CD1c-positive myeloid dendritic cell (primary cell): Measurements from ENCODE around the gene TMEM187.

Experiments used
- DNase-seq: peaks from one replicate; pipeline ENCODE4 v3.0.0-alpha.2; 2016; ENCODE audit errors: extremely low spot score

TMEM187 gene

DNA sequence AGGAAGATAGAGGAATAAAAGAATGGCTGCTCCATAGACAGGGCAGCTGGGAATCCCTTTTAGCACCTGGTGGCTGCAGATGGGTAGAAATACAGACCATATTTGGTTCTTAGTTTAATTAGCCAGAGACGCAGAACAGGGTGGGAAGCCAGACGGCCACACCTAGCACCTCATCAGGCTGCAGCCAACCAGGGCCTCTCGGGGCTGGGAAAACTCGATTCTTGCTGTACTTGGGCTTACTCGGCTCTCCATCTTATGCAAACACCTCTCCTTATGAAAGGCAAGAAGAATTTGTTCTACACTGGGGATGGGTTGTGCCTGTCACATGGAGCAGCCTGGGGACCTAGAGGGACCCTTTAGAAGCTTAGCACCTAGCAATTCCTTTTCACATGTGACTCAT lies 27.5 kb downstream of the TMEM187 start:
- DNase-seq: no peak

DNA sequence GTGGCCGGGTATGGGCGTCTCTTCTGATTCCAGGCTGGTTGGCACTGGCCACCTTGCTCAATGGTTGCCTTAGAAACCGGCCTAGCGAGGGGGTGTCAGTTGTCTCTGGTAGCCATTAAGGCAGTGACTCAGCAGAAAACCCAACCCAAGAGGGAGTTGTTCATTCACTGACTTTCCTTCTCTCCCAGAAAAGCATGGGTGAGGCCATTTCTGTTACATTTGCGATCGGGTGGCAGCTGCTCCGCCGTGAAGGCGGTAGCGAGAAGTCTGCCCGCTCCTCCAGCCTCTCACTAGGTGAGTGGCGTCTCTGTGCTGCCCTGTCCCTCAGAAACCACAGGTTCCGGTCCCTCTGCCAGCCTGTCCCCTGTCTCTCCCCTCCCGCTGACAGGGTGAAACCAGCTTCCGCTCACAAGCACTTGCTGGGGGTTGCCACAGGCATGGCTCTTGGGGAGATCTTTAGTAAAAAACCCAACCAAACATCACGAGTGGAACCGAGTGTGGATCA lies 29.7 kb downstream of the TMEM187 start:
- peak; percentile 63 for DNase-seq

- no peak for DNase-seq
Measured at GRCh38 chrX:154004315-154004714, 31.8 kb downstream of the TMEM187 start.

DNA sequence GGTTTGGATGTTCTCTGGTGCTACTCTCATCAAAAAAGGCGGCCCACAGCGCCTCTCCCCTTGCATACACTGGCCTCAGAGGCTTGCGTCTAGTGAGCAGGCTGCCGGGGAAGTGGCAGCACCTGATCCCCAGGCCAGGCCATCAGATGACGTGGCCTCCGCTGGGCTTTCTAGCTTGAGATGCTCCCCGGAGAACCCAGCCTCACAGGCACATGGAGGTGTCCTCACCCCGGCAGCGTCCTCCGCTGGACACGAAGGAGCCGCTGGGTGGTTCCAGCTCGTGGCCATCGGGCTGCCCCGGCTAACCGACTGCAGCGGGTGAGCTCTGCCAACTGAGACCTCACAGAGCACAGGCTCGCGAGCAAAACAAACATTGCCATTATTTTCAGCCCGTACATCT lies 34.4 kb downstream of the TMEM187 start:
- no peak for DNase-seq

- DNase-seq: no peak
Measured at GRCh38 chrX:154008521-154008920, 36.0 kb downstream of the TMEM187 start.

GRCh38 chrX:154010330-154011087 lies 38.0 kb downstream of the TMEM187 start:
- peak; percentile 70 for DNase-seq

DNA sequence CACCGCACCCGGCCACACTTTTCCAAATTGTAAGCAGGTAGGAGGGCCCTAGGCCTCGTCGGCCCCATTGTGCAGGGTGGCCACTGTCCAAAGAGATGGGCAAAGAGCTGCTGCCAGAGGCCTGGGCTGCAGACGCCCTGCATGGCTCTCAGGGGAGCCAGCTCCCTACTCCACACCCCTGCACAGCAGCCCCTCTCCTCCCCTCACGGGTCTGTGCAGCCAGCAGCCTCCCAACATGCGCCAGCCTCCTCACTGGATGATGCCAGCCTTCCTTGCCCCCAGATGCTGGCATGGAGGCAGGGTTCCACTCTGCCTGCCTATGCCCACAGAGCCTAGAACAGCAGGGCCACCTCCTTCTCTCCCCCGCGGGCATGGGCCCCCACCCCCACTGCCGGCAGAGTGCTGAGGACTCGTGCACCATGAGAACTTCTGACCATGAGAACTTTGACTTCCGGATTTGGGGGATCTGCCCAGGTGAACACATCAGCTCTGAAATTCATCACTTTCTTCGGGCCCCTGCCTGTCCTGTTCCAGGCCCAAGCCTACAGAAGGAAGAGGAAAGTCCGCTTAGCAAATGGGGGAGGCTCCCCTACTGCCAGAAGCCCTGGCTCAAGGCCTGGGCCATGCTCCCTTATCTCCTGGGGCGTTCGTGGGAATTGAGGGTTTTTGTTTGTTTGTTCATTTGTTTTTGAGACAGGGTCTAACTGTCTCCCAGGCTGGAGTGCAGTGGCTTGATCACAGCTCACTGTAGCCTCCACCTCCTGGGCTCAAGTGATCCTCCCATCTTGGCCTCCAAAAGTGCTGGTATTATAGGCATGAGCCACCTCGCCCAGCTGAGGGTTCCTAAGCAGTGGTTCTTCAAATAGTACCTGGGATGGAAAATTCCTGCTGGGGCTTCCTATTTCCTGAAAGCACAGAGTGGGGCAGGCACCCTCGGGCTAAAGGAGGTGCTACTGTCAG lies 39.1 kb downstream of the TMEM187 start:
- no peak for DNase-seq

DNA sequence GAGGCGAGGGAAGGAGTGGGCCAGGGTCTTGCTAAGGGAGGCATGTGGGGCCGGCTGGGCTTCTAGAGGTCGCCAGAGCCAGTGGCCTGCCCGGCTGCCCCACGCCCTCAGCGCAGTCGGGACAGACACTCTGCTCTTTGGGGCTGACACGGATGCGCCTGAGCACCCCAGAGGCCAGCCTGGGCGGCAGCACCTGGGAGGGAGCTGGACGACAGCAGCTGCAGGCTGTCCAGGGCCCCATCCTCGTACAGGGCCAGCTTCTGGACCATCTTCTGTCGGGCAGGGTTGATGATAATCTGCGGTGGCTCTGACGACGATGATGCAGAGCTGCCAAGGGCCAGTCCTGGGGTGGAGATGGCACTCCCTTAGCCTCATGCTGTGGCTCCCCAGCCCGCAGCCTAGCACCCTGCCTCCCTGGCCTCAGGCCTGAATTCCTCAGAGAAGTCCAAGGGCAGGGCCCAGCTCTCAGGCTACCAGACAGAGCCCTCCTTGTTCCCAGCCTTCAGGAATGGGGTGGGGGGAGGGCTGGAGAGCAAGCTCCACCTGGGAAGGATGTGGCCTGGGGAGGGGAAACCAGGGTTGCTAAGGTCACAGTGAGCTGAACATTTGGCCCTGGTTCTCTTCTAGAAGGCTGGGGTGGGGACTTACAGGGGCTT lies 39.9 kb downstream of the TMEM187 start:
- DNase-seq: no peak

- DNase-seq: no peak
Measured at GRCh38 chrX:154013001-154013421, 40.5 kb downstream of the TMEM187 start.

- peak; percentile 53 for DNase-seq
Measured at GRCh38 chrX:154013614-154014360, 41.2 kb downstream of the TMEM187 start.

GRCh38 chrX:154014429-154015380 lies 42.2 kb downstream of the TMEM187 start:
- no peak for DNase-seq

- no peak for DNase-seq
Measured at GRCh38 chrX:154015581-154016264, 43.2 kb downstream of the TMEM187 start.

DNA sequence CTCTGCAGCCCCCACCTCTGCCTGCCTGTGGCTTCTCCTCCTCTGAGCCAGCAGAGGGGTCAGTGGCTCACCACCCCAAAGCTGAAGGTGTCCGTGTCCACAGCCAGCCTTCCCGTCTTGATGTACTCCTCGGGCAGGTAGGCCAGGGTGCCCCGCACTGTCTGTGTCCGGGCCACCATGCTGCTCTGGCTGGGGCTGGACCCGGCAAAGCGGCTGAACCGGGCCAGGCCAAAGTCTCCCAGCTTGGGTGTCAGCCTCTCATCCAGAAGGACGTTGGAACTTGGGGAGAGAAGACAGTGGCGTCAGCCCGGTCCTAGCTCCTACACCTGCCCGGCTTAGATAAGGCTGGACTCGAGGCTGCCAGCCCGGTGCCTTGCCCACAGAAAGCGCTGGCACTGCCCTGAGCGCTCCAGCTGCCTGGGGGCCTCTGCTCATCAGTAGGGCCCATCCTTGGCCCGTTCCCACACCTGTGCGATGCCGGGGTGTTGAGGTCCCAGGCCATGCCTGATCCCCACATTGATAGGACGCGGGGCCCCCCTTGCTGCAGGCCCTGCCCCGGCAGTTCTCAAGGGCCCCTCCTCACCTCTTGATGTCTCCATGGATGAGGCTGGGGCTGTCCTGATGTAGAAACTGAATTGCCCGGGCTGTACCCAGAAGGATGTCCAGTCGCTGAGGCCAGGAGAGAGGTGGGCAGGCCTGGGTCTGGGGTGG lies 44.0 kb downstream of the TMEM187 start:
- no peak for DNase-seq

GRCh38 chrX:154017766-154018517 lies 45.4 kb downstream of the TMEM187 start:
- DNase-seq: no peak

DNA sequence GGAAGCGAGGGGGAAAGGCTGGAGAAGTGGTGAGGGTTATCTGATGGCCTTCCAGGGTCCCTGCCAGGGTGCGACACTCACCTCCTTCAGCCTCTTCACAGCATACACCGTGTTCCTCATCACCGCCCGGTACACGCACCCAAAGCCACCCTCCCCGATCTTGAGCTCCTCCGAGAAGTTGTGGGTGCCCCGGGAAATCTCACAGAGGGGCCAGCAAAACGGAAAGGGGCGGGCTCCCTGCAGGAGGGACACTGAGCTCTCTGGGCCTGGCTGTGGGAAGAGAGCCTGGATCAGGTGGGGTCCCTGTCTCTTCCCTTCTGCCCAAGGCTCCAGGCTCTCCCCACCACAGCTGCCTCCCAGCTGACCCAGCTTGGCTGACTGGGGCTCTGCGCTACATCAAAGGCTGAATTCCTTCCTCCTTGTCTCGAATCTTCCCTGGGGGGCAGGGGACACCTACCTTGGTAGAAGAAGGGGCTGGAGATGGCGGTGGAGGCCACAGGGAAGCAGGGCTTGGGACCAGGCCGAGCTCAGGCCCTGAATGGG lies 46.0 kb downstream of the TMEM187 start:
- DNase-seq: no peak

- DNase-seq: no peak
Measured at GRCh38 chrX:154019061-154019621, 46.6 kb downstream of the TMEM187 start.
